Measurements from ENCODE around the gene BNIP5. TPM values are rescaled to one million over a fixed set of nuclear protein-coding genes. Genes with fewer than 3 reads are reported as not detected.

The BNIP5 gene
- total RNA-seq, 1 donor from 2014 or later: not detected

DNA sequence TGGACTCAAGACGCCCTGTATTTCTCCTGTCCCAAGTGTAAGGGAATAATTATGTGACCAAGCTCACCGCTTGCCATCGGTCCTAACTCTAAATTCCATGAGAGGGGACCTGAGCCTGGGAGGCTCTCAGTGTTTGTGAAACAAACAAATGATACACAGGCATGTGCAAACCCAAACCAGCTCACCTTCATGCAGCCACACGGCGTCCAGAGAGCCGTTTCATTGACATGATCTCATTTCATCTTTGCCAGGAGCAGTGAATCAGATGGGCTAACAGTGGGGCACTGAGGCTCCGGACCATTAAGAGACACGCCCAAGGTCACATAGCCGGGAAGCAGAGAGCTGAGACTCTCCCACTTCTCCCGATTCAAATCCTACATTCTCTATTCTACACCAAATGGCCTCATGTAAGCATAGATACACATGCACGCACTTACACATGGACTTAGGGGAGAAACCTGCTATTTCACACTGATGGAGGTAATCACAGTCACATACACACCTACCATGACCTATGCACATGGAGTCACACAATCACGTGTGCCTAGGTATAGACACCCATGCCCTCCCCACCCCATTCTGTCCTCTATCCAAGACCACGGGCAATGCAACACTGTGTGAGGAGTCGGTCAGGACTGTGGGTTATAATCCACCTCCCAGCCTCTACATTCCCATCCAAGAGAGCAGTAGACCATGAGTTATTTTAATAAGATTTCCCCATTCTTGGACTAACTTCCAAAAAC is 1.1 kb downstream of the BNIP5 start:
- TF ChIP-seq, protein P1, sequence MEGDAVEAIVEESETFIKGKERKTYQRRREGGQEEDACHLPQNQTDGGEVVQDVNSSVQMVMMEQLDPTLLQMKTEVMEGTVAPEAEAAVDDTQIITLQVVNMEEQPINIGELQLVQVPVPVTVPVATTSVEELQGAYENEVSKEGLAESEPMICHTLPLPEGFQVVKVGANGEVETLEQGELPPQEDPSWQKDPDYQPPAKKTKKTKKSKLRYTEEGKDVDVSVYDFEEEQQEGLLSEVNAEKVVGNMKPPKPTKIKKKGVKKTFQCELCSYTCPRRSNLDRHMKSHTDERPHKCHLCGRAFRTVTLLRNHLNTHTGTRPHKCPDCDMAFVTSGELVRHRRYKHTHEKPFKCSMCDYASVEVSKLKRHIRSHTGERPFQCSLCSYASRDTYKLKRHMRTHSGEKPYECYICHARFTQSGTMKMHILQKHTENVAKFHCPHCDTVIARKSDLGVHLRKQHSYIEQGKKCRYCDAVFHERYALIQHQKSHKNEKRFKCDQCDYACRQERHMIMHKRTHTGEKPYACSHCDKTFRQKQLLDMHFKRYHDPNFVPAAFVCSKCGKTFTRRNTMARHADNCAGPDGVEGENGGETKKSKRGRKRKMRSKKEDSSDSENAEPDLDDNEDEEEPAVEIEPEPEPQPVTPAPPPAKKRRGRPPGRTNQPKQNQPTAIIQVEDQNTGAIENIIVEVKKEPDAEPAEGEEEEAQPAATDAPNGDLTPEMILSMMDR (IDR thresholded peaks at IDR 0.05; ENCODE audit: insufficient read depth, low read length, severe bottlenecking): no peak
- DNase-seq (ENCODE audit: low read depth) (peak; percentile 15), FAIRE-seq (no peak)
- H3K27me3 ChIP-seq (ENCODE audit: control insufficient read depth, insufficient read depth, low read length): peaks cover 7% of the 10 kb centered on the region
- H3K4me3 ChIP-seq (ENCODE audit: low read depth, low read length): no peak overlapping the region
- no peaks in the 10 kb centered on the region for H3K36me3 ChIP-seq (ENCODE audit: control insufficient read depth, insufficient read depth, low read length)

DNA sequence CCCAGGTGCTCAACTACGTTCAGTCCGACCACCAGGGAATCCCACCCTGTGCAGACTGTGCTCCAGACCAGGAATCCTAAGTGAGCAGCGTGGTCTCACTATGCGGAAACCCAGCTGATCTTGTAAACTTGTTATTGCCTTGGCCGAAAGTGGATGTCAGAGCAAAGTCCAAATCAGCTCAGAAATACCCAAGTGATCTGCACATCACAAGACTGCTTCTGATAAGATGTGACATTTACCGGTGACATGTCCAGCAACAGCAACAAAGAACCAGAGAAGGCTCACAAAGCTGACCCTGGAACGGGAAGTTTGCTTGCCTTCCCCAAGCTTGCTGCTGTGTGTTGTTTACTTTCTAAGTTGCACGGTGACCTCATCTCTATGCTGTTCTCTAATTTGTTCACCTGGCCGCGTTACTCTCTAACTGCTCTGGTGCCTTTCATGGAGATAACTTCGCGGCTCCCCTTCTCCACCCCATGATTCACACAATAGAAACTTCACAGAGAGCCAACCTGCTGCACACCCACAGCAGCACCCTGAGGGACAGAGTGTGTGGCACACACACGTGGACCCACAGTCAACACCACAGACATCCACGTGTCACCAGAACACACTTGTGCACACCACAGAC is 1.7 kb downstream of the BNIP5 start:
- no peak overlapping the region for H3K4me3 ChIP-seq (ENCODE audit: low read depth, low read length)
- no peaks in the 10 kb centered on the region for H3K36me3 ChIP-seq (ENCODE audit: control insufficient read depth, insufficient read depth, low read length)
- FAIRE-seq (peak; percentile 89), DNase-seq (ENCODE audit: low read depth) (peak; percentile 72)
- TF ChIP-seq, protein P1 (IDR thresholded peaks at IDR 0.05; ENCODE audit: insufficient read depth, low read length, severe bottlenecking): no peak
- H3K27me3 ChIP-seq (ENCODE audit: control insufficient read depth, insufficient read depth, low read length): peaks cover 8% of the 10 kb centered on the region

DNA sequence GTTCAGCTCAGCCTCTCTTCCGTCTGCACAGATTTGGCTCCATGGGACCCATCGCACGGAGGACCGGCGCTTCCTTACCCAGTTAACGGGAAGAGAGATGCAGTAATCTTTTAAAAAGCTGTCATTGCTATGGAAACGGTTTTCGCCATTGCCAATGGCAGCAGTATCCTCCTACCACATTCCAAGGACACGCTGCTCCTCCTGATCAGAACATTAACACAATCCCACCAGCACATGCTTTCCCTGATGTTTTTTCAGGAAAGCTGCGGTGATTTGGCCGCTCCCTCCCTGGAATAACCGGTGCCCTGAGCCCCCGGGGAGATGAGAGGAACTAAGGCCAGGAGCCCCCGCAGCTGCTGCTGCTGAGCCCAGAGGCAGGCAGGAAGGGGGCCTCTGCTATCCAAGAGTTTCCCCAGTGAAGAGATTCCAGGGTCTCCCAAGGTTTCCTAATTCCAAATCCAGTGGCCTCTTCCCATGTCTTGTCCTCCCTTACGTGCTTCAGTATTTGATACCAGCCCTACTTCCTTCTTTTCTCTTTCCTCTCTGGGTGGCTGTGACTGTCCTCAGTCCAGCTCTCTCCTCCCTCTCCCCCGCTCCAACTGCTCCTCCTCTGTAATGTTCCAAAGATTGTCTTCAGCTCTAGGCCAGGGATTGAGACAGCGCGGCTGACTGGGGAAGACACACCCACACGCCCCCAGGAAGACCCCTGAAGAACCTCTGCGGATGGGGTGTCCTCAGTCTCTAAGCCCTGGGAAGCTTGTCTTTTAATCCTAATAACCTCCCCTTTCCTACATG is 2.6 kb downstream of the BNIP5 start:
- H3K4me3 ChIP-seq (ENCODE audit: low read depth, low read length): no peak overlapping the region
- no peaks in the 10 kb centered on the region for H3K36me3 ChIP-seq (ENCODE audit: control insufficient read depth, insufficient read depth, low read length)
- FAIRE-seq (no peak), DNase-seq (ENCODE audit: low read depth) (no peak)
- TF ChIP-seq, protein P1 (IDR thresholded peaks at IDR 0.05; ENCODE audit: insufficient read depth, low read length, severe bottlenecking): no peak
- peaks cover 10% of the 10 kb centered on the region for H3K27me3 ChIP-seq (ENCODE audit: control insufficient read depth, insufficient read depth, low read length)

GRCh38 chr6:36333171-36333895 is 3.4 kb downstream of the BNIP5 start:
- Histone ChIP-seq H3K4me3 (ENCODE audit: low read depth, low read length) (no peak overlapping the region), H3K27me3 (ENCODE audit: control insufficient read depth, insufficient read depth, low read length) (peaks cover 14% of the 10 kb centered on the region), H3K36me3 (ENCODE audit: control insufficient read depth, insufficient read depth, low read length) (no peaks in the 10 kb centered on the region)
- DNase-seq (ENCODE audit: low read depth): no peak
- TF ChIP-seq, protein P1 (IDR thresholded peaks at IDR 0.05; ENCODE audit: insufficient read depth, low read length, severe bottlenecking): no peak
- no peak for FAIRE-seq

- peaks cover 18% of the 10 kb centered on the region for H3K27me3 ChIP-seq (ENCODE audit: control insufficient read depth, insufficient read depth, low read length)
- DNase-seq (ENCODE audit: low read depth): no peak
- H3K36me3 ChIP-seq (ENCODE audit: control insufficient read depth, insufficient read depth, low read length): no peaks in the 10 kb centered on the region
- no peak overlapping the region for H3K4me3 ChIP-seq (ENCODE audit: low read depth, low read length)
- TF ChIP-seq, protein P1 (IDR thresholded peaks at IDR 0.05; ENCODE audit: insufficient read depth, low read length, severe bottlenecking): no peak
- no peak for FAIRE-seq
Observed at GRCh38 chr6:36331381-36331780, 5.3 kb downstream of the BNIP5 start.

All from bronchial epithelial cell (primary cell).